NCI-H2029 (cell line): ENCODE measurements around the gene PPP2R5B.
"Not testable (repeated sequence)": the region's sequence is repeated elsewhere in the genome, so short reads cannot be mapped to it uniquely, and the experiment has no call there.

Experiments
- DNase-seq: peaks from one replicate; lab custom pipeline; 2025; lab: John Stamatoyannopoulos, UW

Gene PPP2R5B

GRCh38 chr11:64976651-64977050 lies 52.2 kb downstream of the PPP2R5B start:
- no peak for DNase-seq

GRCh38 chr11:64983339-64983738 lies 58.9 kb downstream of the PPP2R5B start:
- not testable (repeated sequence) for DNase-seq
